Activated CD8-positive, alpha-beta memory T cell treated with anti-CD3 and anti-CD28 coated beads, Interleukin-2, amount 10 ng/mL, durations not matched to agents 7 days and 5 days (primary cell): ENCODE measurements around the gene ZNF91. TPM values are rescaled to one million over a fixed set of nuclear protein-coding genes. Genes with fewer than 3 reads are reported as not detected.
"Not testable (repeated sequence)": the region's sequence is repeated elsewhere in the genome, so short reads cannot be mapped to it uniquely, and the experiment has no call there.

Experiments used
- ATAC-seq: fragments of 150-1000 bp; cut with Tn5 transposase; one replicate; pipeline ENCODE4 v1.10.0; 2021; ENCODE audit warnings: moderate library complexity
- CTCF ChIA-PET: fragments of 350-600 bp; sonication (Branson Sonifier 250); formaldehyde crosslinking; loops from one replicate; lab custom pipeline; 2021; ENCODE audit warnings: antibody characterized with exemption; lab: Charles Lee
- DNase-seq: peaks from one replicate; pipeline ENCODE4 v3.0.0-alpha.2; 2020
- H3K27ac Mint-ChIP-seq: one replicate; pipeline ENCODE4 v1.8.0; 2021; ENCODE audit warnings: mild to moderate bottlenecking, mixed read lengths
- H3K27me3 Mint-ChIP-seq: one replicate; pipeline ENCODE4 v1.8.0; 2021; ENCODE audit warnings: mixed read lengths
- H3K36me3 Mint-ChIP-seq: one replicate; pipeline ENCODE4 v1.8.0; 2021; ENCODE audit warnings: mild to moderate bottlenecking, mixed read lengths
- H3K4me1 Mint-ChIP-seq: one replicate; pipeline ENCODE4 v1.8.0; 2021; ENCODE audit warnings: mixed read lengths
- H3K4me3 Mint-ChIP-seq: one replicate; pipeline ENCODE4 v1.8.0; 2021; ENCODE audit warnings: mild to moderate bottlenecking, moderate library complexity, mixed read lengths
- H3K9me3 Mint-ChIP-seq: one replicate; pipeline ENCODE4 v1.8.0; 2022; ENCODE audit warnings: low read depth, mixed read lengths
- total RNA-seq, 2 experiments: library from RNA; stranded (reverse); gene quantifications; one replicate each; pipeline ENCODE4 v1.2.3, GENCODE V29; 2021

The ZNF91 gene
- total RNA-seq, 2 experiments from 2014 or later = 23.6 to 35.7 TPM

- Mint-ChIP-seq H3K27me3 (no peaks in the 10 kb centered on the region), H3K4me3 (no peak overlapping the region), H3K4me1 (no peaks in the 10 kb centered on the region), H3K9me3 (peaks cover 19% of the 10 kb centered on the region), H3K27ac (no peak overlapping the region), H3K36me3 (no peaks in the 10 kb centered on the region)
- no peak for ATAC-seq
- no peak for DNase-seq
- CTCF ChIA-PET = no interaction called here
Measured at GRCh38 chr19:23407616-23408133, 12.4 kb upstream of the ZNF91 start.

- H3K4me3 Mint-ChIP-seq = no peak overlapping the region
- H3K27me3 Mint-ChIP-seq = no peaks in the 10 kb centered on the region
- H3K36me3 Mint-ChIP-seq = no peaks in the 10 kb centered on the region
- no peaks in the 10 kb centered on the region for H3K4me1 Mint-ChIP-seq
- no peak overlapping the region for H3K27ac Mint-ChIP-seq
- DNase-seq (no peak), ATAC-seq (no peak)
- H3K9me3 Mint-ChIP-seq = peaks cover 19% of the 10 kb centered on the region
- CTCF ChIA-PET = no interaction called here
Measured at GRCh38 chr19:23406721-23407120, 11.4 kb upstream of the ZNF91 start.

- CTCF ChIA-PET = no interaction called here
Measured at GRCh38 chr19:23406091-23406490, 10.8 kb upstream of the ZNF91 start.

GRCh38 chr19:23404676-23405075 is 9.4 kb upstream of the ZNF91 start:
- DNase-seq = no peak
- H3K4me3 Mint-ChIP-seq = no peak overlapping the region
- H3K27ac Mint-ChIP-seq = no peak overlapping the region
- H3K36me3 Mint-ChIP-seq = peaks cover 1% of the 10 kb centered on the region
- H3K4me1 Mint-ChIP-seq = no peaks in the 10 kb centered on the region
- ATAC-seq = no peak
- H3K9me3 Mint-ChIP-seq = peaks cover 21% of the 10 kb centered on the region
- H3K27me3 Mint-ChIP-seq = no peaks in the 10 kb centered on the region
- CTCF ChIA-PET = no interaction called here

More at GRCh38 chr19:23406091-23406490, 10.8 kb upstream of the ZNF91 start:
- no peaks in the 10 kb centered on the region for H3K27me3 Mint-ChIP-seq
- no peak overlapping the region for H3K4me3 Mint-ChIP-seq
- no peak overlapping the region for H3K27ac Mint-ChIP-seq
- no peaks in the 10 kb centered on the region for H3K36me3 Mint-ChIP-seq
- no peaks in the 10 kb centered on the region for H3K4me1 Mint-ChIP-seq
- ATAC-seq = no peak
- DNase-seq = no peak
- peaks cover 19% of the 10 kb centered on the region for H3K9me3 Mint-ChIP-seq

GRCh38 chr19:23403581-23404324 is 8.5 kb upstream of the ZNF91 start:
- Mint-ChIP-seq H3K4me3 (no peak overlapping the region), H3K4me1 (no peaks in the 10 kb centered on the region), H3K27me3 (no peaks in the 10 kb centered on the region), H3K36me3 (peaks cover 1% of the 10 kb centered on the region), H3K27ac (no peak overlapping the region), H3K9me3 (peaks cover 21% of the 10 kb centered on the region)
- ATAC-seq = no peak
- CTCF ChIA-PET = no interaction called here
- no peak for DNase-seq

- H3K9me3 Mint-ChIP-seq = peaks cover 22% of the 10 kb centered on the region
- H3K36me3 Mint-ChIP-seq = peaks cover 1% of the 10 kb centered on the region
- ATAC-seq (no peak), DNase-seq (no peak)
- H3K27me3 Mint-ChIP-seq = no peaks in the 10 kb centered on the region
- no peak overlapping the region for H3K27ac Mint-ChIP-seq
- CTCF ChIA-PET = no interaction called here
- H3K4me3 Mint-ChIP-seq = no peak overlapping the region
- no peaks in the 10 kb centered on the region for H3K4me1 Mint-ChIP-seq
Measured at GRCh38 chr19:23403052-23403451, 7.8 kb upstream of the ZNF91 start.

GRCh38 chr19:23402388-23402787 is 7.1 kb upstream of the ZNF91 start:
- CTCF ChIA-PET = no interaction called here
- Mint-ChIP-seq H3K9me3 (peaks cover 17% of the 10 kb centered on the region), H3K27ac (no peak overlapping the region), H3K4me3 (no peak overlapping the region), H3K27me3 (no peaks in the 10 kb centered on the region), H3K4me1 (no peaks in the 10 kb centered on the region), H3K36me3 (peaks cover 3% of the 10 kb centered on the region)
- no peak for DNase-seq
- ATAC-seq = no peak

GRCh38 chr19:23401086-23401610 is 5.9 kb upstream of the ZNF91 start:
- no peak overlapping the region for H3K4me3 Mint-ChIP-seq
- no peak for ATAC-seq
- no peaks in the 10 kb centered on the region for H3K4me1 Mint-ChIP-seq
- H3K27me3 Mint-ChIP-seq = no peaks in the 10 kb centered on the region
- H3K27ac Mint-ChIP-seq = no peak overlapping the region
- CTCF ChIA-PET = no interaction called here
- peaks cover 17% of the 10 kb centered on the region for H3K9me3 Mint-ChIP-seq
- no peak for DNase-seq
- H3K36me3 Mint-ChIP-seq = peaks cover 8% of the 10 kb centered on the region

GRCh38 chr19:23399443-23399842 is 4.2 kb upstream of the ZNF91 start:
- H3K9me3 Mint-ChIP-seq = peaks cover 16% of the 10 kb centered on the region
- CTCF ChIA-PET = no interaction called here
- no peak overlapping the region for H3K27ac Mint-ChIP-seq
- H3K27me3 Mint-ChIP-seq = no peaks in the 10 kb centered on the region
- no peaks in the 10 kb centered on the region for H3K4me1 Mint-ChIP-seq
- DNase-seq = no peak
- no peak overlapping the region for H3K4me3 Mint-ChIP-seq
- peaks cover 14% of the 10 kb centered on the region for H3K36me3 Mint-ChIP-seq
- ATAC-seq = no peak

GRCh38 chr19:23395722-23396117 is 449 bp upstream of the ZNF91 start:
- not testable (repeated sequence) for H3K27me3 Mint-ChIP-seq, ATAC-seq, DNase-seq, H3K4me3 Mint-ChIP-seq, H3K4me1 Mint-ChIP-seq
- H3K27ac Mint-ChIP-seq = peak overlapping the region; percentile 98
- peaks cover 45% of the 10 kb centered on the region for H3K36me3 Mint-ChIP-seq
- CTCF ChIA-PET = interaction anchor here (1.2 kb wide), 2 partner anchors 20 to 692 kb away, joined by 4 read pairs; partner anchors contain the start of gene ZNF254
- peaks cover 25% of the 10 kb centered on the region for H3K9me3 Mint-ChIP-seq

GRCh38 chr19:23394511-23394910 is 760 bp downstream of the ZNF91 start:
- peaks cover 52% of the 10 kb centered on the region for H3K36me3 Mint-ChIP-seq

GRCh38 chr19:23393121-23393520 is 2.1 kb downstream of the ZNF91 start:
- CTCF ChIA-PET = no interaction called here

More at GRCh38 chr19:23394511-23394910, 760 bp downstream of the ZNF91 start:
- CTCF ChIA-PET = interaction anchor here (1.2 kb wide), 3 partner anchors 9 to 693 kb away, joined by 3 to 4 read pairs (median 4); partner anchors contain the start of gene ZNF254
- peaks cover 11% of the 10 kb centered on the region for H3K4me1 Mint-ChIP-seq
- peak overlapping the region; percentile 98 for H3K27ac Mint-ChIP-seq
- no peaks in the 10 kb centered on the region for H3K27me3 Mint-ChIP-seq
- peaks cover 29% of the 10 kb centered on the region for H3K9me3 Mint-ChIP-seq
- peak overlapping the region; percentile 98 for H3K4me3 Mint-ChIP-seq
- ATAC-seq (no peak), DNase-seq (peak; percentile 77)

GRCh38 chr19:23391236-23391635 is 4.0 kb downstream of the ZNF91 start:
- H3K27ac Mint-ChIP-seq = no peak overlapping the region
- DNase-seq (no peak), ATAC-seq (no peak)
- no peaks in the 10 kb centered on the region for H3K27me3 Mint-ChIP-seq
- H3K4me3 Mint-ChIP-seq = no peak overlapping the region
- peaks cover 35% of the 10 kb centered on the region for H3K9me3 Mint-ChIP-seq
- H3K36me3 Mint-ChIP-seq = peaks cover 76% of the 10 kb centered on the region
- peaks cover 11% of the 10 kb centered on the region for H3K4me1 Mint-ChIP-seq
- CTCF ChIA-PET = no interaction called here

More at GRCh38 chr19:23393121-23393520, 2.1 kb downstream of the ZNF91 start:
- peaks cover 33% of the 10 kb centered on the region for H3K9me3 Mint-ChIP-seq
- no peaks in the 10 kb centered on the region for H3K27me3 Mint-ChIP-seq
- DNase-seq (no peak), ATAC-seq (no peak)
- no peak overlapping the region for H3K27ac Mint-ChIP-seq
- H3K36me3 Mint-ChIP-seq = peaks cover 65% of the 10 kb centered on the region
- H3K4me3 Mint-ChIP-seq = peak overlapping the region; percentile 98
- H3K4me1 Mint-ChIP-seq = peaks cover 11% of the 10 kb centered on the region

- Mint-ChIP-seq H3K27ac (no peak overlapping the region), H3K36me3 (peaks cover 88% of the 10 kb centered on the region), H3K9me3 (peaks cover 39% of the 10 kb centered on the region), H3K27me3 (no peaks in the 10 kb centered on the region), H3K4me1 (peaks cover 2% of the 10 kb centered on the region), H3K4me3 (no peak overlapping the region)
- DNase-seq (no peak), ATAC-seq (no peak)
- CTCF ChIA-PET = interaction anchor here (1.3 kb wide), 1 partner anchor 9 kb away, joined by 3 read pairs; no protein-coding TSS in a partner anchor
Measured at GRCh38 chr19:23385404-23385803, 9.9 kb downstream of the ZNF91 start.
